IPS DF 6.9 (cell line): ENCODE data around the gene CHRNA1.

ENCODE experiments used
- DNase-seq: peaks from one replicate; pipeline ENCODE4 v3.0.0-alpha.2; 2013; ENCODE audit warnings: low read depth, low spot score
- H3K27ac ChIP-seq: one replicate; pipeline ENCODE4 v1.5.1; 2013; ENCODE audit warnings: low read length, control low read depth
- H3K27me3 ChIP-seq: 2 replicates; pipeline ENCODE4 v1.6.1; 2013; ENCODE audit warnings: mild to moderate bottlenecking, low read length; ENCODE audit not compliant: control insufficient read depth, insufficient read depth
- H3K36me3 ChIP-seq: 2 replicates; pipeline ENCODE4 v1.6.1; 2013; ENCODE audit warnings: low read length; ENCODE audit not compliant: control insufficient read depth, insufficient read depth
- H3K4me1 ChIP-seq: 2 replicates; pipeline ENCODE4 v1.6.1; 2013; ENCODE audit warnings: low read length; ENCODE audit not compliant: control insufficient read depth, insufficient read depth
- H3K4me3 ChIP-seq: 2 replicates; pipeline ENCODE4 v1.5.1; 2013; ENCODE audit warnings: mild to moderate bottlenecking, low read length
- H3K9me3 ChIP-seq: 2 replicates; pipeline ENCODE4 v1.6.1; 2013; ENCODE audit warnings: low read length, inconsistent platforms; ENCODE audit not compliant: control insufficient read depth, insufficient read depth
- WGBS: extraction: QIAGEN DNeasy Blood & Tissue Kit; methylation state at CpG from one replicate; pipeline ENCODE4 v1.1.7; 2013; ENCODE audit warnings: mixed read lengths, missing lambda C conversion rate; ENCODE audit not compliant: insufficient read length, insufficient coverage; 5-methylcytosine and 5-hydroxymethylcytosine counted together

CHRNA1 gene

GRCh38 chr2:174760845-174761473 lies 3.3 kb downstream of the CHRNA1 start:
- Histone ChIP-seq H3K9me3 (no peaks in the 10 kb centered on the region), H3K27ac (no peak overlapping the region), H3K36me3 (no peaks in the 10 kb centered on the region), H3K4me3 (no peak overlapping the region), H3K27me3 (no peaks in the 10 kb centered on the region), H3K4me1 (no peaks in the 10 kb centered on the region)
- DNase-seq, result no peak
- no CpG with 5 or more reads among the region's 5 CpGs for WGBS

GRCh38 chr2:174759381-174760065 lies 4.7 kb downstream of the CHRNA1 start:
- no peak overlapping the region for H3K4me3 ChIP-seq
- DNase-seq, result no peak
- H3K27ac ChIP-seq, result no peak overlapping the region
- H3K36me3 ChIP-seq, result no peaks in the 10 kb centered on the region
- no CpG with 5 or more reads among the region's 11 CpGs for WGBS
- H3K27me3 ChIP-seq, result no peaks in the 10 kb centered on the region
- no peaks in the 10 kb centered on the region for H3K4me1 ChIP-seq
- H3K9me3 ChIP-seq, result no peaks in the 10 kb centered on the region

- no CpG with 5 or more reads among the region's 10 CpGs for WGBS
- Histone ChIP-seq H3K4me3 (no peak overlapping the region), H3K4me1 (no peaks in the 10 kb centered on the region), H3K36me3 (no peaks in the 10 kb centered on the region), H3K9me3 (no peaks in the 10 kb centered on the region), H3K27ac (no peak overlapping the region), H3K27me3 (no peaks in the 10 kb centered on the region)
- no peak for DNase-seq
These were observed 7.5 kb downstream of the CHRNA1 start for GRCh38 chr2:174756743-174757142.

GRCh38 chr2:174753038-174753633 lies 11.1 kb downstream of the CHRNA1 start:
- no peak for DNase-seq
- H3K4me1 ChIP-seq, result peaks cover 3% of the 10 kb centered on the region; the same call in 1 of the 2 replicates
- H3K27ac ChIP-seq, result no peak overlapping the region
- no peaks in the 10 kb centered on the region for H3K27me3 ChIP-seq
- H3K36me3 ChIP-seq, result no peaks in the 10 kb centered on the region
- H3K4me3 ChIP-seq, result no peak overlapping the region
- WGBS, result no CpG with 5 or more reads among the region's 13 CpGs
- no peaks in the 10 kb centered on the region for H3K9me3 ChIP-seq

- Histone ChIP-seq H3K36me3 (no peaks in the 10 kb centered on the region), H3K4me3 (no peak overlapping the region), H3K9me3 (no peaks in the 10 kb centered on the region), H3K4me1 (peaks cover 3% of the 10 kb centered on the region; the same call in 1 of the 2 replicates), H3K27me3 (no peaks in the 10 kb centered on the region), H3K27ac (no peak overlapping the region)
- no CpG with 5 or more reads among the region's 4 CpGs for WGBS
- DNase-seq, result no peak
These were observed 11.8 kb downstream of the CHRNA1 start for GRCh38 chr2:174752403-174753037.

- H3K36me3 ChIP-seq, result no peaks in the 10 kb centered on the region
- H3K27ac ChIP-seq, result no peak overlapping the region
- H3K9me3 ChIP-seq, result no peaks in the 10 kb centered on the region
- peaks cover 3% of the 10 kb centered on the region; the same call in 1 of the 2 replicates for H3K4me1 ChIP-seq
- DNase-seq, result no peak
- WGBS, result no CpG with 5 or more reads among the region's 5 CpGs
- H3K4me3 ChIP-seq, result no peak overlapping the region
- H3K27me3 ChIP-seq, result no peaks in the 10 kb centered on the region
These were observed 13.3 kb downstream of the CHRNA1 start for GRCh38 chr2:174750923-174751441.

- no peak overlapping the region for H3K27ac ChIP-seq
- no peak overlapping the region for H3K4me3 ChIP-seq
- H3K9me3 ChIP-seq, result no peaks in the 10 kb centered on the region
- H3K4me1 ChIP-seq, result peaks cover 3% of the 10 kb centered on the region; the same call in 1 of the 2 replicates
- H3K27me3 ChIP-seq, result no peaks in the 10 kb centered on the region
- WGBS, result no CpG with 5 or more reads among the region's 8 CpGs
- DNase-seq, result no peak
- no peaks in the 10 kb centered on the region for H3K36me3 ChIP-seq
These were observed 14.5 kb downstream of the CHRNA1 start for GRCh38 chr2:174749793-174750192.

GRCh38 chr2:174748948-174749347 lies 15.3 kb downstream of the CHRNA1 start:
- Histone ChIP-seq H3K27me3 (no peaks in the 10 kb centered on the region), H3K4me3 (no peak overlapping the region), H3K4me1 (peaks cover 3% of the 10 kb centered on the region; the same call in 1 of the 2 replicates), H3K36me3 (no peaks in the 10 kb centered on the region), H3K27ac (no peak overlapping the region), H3K9me3 (no peaks in the 10 kb centered on the region)
- no CpG with 5 or more reads among the region's 4 CpGs for WGBS
- peak; percentile 80 for DNase-seq

GRCh38 chr2:174745142-174745541 lies 19.1 kb downstream of the CHRNA1 start:
- DNase-seq, result no peak
- Histone ChIP-seq H3K36me3 (no peaks in the 10 kb centered on the region), H3K4me1 (peaks cover 2% of the 10 kb centered on the region; the same call in 1 of the 2 replicates), H3K27ac (no peak overlapping the region), H3K4me3 (no peak overlapping the region), H3K27me3 (no peaks in the 10 kb centered on the region), H3K9me3 (no peaks in the 10 kb centered on the region)
- no CpG with 5 or more reads among the region's 5 CpGs for WGBS

GRCh38 chr2:174744111-174744510 lies 20.2 kb downstream of the CHRNA1 start:
- no peaks in the 10 kb centered on the region; the same call in 1 of the 2 replicates for H3K4me1 ChIP-seq
- WGBS, result no CpG with 5 or more reads among the region's 2 CpGs
- H3K9me3 ChIP-seq, result no peaks in the 10 kb centered on the region
- H3K27ac ChIP-seq, result no peak overlapping the region
- no peaks in the 10 kb centered on the region for H3K27me3 ChIP-seq
- no peaks in the 10 kb centered on the region for H3K36me3 ChIP-seq
- H3K4me3 ChIP-seq, result no peak overlapping the region
- no peak for DNase-seq
